ENCODE data around the gene RIPK1. TPM values are rescaled to one million over a fixed set of nuclear protein-coding genes. Genes with fewer than 3 reads are reported as not detected.

The RIPK1 gene
- total RNA-seq, 1 experiment from 2014 or later: 19.1 TPM

GRCh38 chr6:3033652-3034051 is 34.6 kb upstream of the RIPK1 start:
- Histone ChIP-seq H3K9me2 (ENCODE audit: insufficient read depth) (no peaks in the 10 kb centered on the region), H3K9ac (ENCODE audit: low read length) (no peak overlapping the region), H3K27me3 (ENCODE audit: insufficient read depth, low read length) (no peaks in the 10 kb centered on the region), H3K36me3 (ENCODE audit: control insufficient read depth in 1 of 2, insufficient read depth in 2 of 2, low read length in 2 of 2) (no peaks in the 10 kb centered on the region), H3K27ac (ENCODE audit: low read depth, low read length) (no peak overlapping the region), H2AFZ (ENCODE audit: low read depth, low read length, poor library complexity, severe bottlenecking) (no peak overlapping the region), H3K4me2 (ENCODE audit: low read length) (no peak overlapping the region), H3K4me1 (ENCODE audit: control insufficient read depth in 1 of 2, insufficient read depth in 2 of 2, low read length in 2 of 2) (no peaks in the 10 kb centered on the region), H3K4me3 (replicated peaks in 1 of 2; ENCODE audit: low read depth in 1 of 2, low read length in 2 of 2) (no peak overlapping the region), H4K20me1 (ENCODE audit: insufficient read depth) (no peaks in the 10 kb centered on the region), H3K9me3 (ENCODE audit: control insufficient read depth in 1 of 2, insufficient read depth in 1 of 2, low read depth in 1 of 2, low read length in 2 of 2) (no peaks in the 10 kb centered on the region), H3K79me2 (ENCODE audit: insufficient read depth, low read length) (no peaks in the 10 kb centered on the region)
- no TSS peak for BruUV-seq (replicated peaks)
- no peak for DNase-seq (ENCODE audit: low read depth, low spot score)
- intact Hi-C loops (cut with micrococcal nuclease): no loop called here
- TF ChIP-seq JUND (IDR thresholded peaks at IDR 0.05) (no peak), MAX (IDR thresholded peaks at IDR 0.05) (no peak), ELF1 (IDR thresholded peaks at IDR 0.05; ENCODE audit: borderline replicate concordance, low read depth) (no peak), CBX3 (IDR thresholded peaks at IDR 0.05; ENCODE audit: low read depth) (no peak), RAD21 (IDR thresholded peaks at IDR 0.05; ENCODE audit: low read depth) (no peak), POLR2AphosphoS5 (IDR thresholded peaks at IDR 0.05; ENCODE audit: low read depth, low read length) (no peak), SRF (IDR thresholded peaks at IDR 0.05; ENCODE audit: low read depth) (no peak), EZH2phosphoT487 (IDR thresholded peaks at IDR 0.05; ENCODE audit: borderline replicate concordance) (no peak), ZFX (IDR thresholded peaks at IDR 0.05) (no peak), FOSL1 (IDR thresholded peaks at IDR 0.05; ENCODE audit: low read depth) (no peak), YY1 (IDR thresholded peaks at IDR 0.05; ENCODE audit: extremely low read depth, insufficient replicate concordance, low read depth, low read length) (no peak), EGR1 (IDR thresholded peaks at IDR 0.05; ENCODE audit: low read depth) (no peak), EZH2 (IDR thresholded peaks at IDR 0.05) (no peak), SIN3A (IDR thresholded peaks at IDR 0.05; ENCODE audit: low read depth) (no peak), ATF3 (IDR thresholded peaks at IDR 0.05) (no peak)
- TF ChIP-seq, protein P1, sequence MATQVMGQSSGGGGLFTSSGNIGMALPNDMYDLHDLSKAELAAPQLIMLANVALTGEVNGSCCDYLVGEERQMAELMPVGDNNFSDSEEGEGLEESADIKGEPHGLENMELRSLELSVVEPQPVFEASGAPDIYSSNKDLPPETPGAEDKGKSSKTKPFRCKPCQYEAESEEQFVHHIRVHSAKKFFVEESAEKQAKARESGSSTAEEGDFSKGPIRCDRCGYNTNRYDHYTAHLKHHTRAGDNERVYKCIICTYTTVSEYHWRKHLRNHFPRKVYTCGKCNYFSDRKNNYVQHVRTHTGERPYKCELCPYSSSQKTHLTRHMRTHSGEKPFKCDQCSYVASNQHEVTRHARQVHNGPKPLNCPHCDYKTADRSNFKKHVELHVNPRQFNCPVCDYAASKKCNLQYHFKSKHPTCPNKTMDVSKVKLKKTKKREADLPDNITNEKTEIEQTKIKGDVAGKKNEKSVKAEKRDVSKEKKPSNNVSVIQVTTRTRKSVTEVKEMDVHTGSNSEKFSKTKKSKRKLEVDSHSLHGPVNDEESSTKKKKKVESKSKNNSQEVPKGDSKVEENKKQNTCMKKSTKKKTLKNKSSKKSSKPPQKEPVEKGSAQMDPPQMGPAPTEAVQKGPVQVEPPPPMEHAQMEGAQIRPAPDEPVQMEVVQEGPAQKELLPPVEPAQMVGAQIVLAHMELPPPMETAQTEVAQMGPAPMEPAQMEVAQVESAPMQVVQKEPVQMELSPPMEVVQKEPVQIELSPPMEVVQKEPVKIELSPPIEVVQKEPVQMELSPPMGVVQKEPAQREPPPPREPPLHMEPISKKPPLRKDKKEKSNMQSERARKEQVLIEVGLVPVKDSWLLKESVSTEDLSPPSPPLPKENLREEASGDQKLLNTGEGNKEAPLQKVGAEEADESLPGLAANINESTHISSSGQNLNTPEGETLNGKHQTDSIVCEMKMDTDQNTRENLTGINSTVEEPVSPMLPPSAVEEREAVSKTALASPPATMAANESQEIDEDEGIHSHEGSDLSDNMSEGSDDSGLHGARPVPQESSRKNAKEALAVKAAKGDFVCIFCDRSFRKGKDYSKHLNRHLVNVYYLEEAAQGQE (IDR thresholded peaks at IDR 0.05; ENCODE audit: low read depth): no peak
- ChIA-PET POLR2A (interaction anchor here (0.6 kb wide), 1 partner anchor 1102 kb away, joined by 4 read pairs; the partner anchor contains the start of gene ECI2), CTCF (no interaction called here), RAD21 (ENCODE audit: low non-redundant PET in 1 of 2, low total read pairs in 2 of 2, uncharacterized antibody in 2 of 2, unreplicated experiment in 2 of 2) (no interaction called here)
- no peak for ATAC-seq

Measured in HCT116 (cell line).